ENCODE results near the gene ANLN.

The ANLN gene

GRCh38 chr7:36449685-36450084, 60.0 kb downstream of the ANLN start:
- Histone ChIP-seq H3K9ac (ENCODE audit: low read depth, low read length, poor library complexity, severe bottlenecking) (no peak overlapping the region), H3K27me3 (ENCODE audit: insufficient read depth, low read length, poor library complexity, severe bottlenecking) (no peaks in the 10 kb centered on the region), H3K4me1 (ENCODE audit: insufficient read depth, low read length, poor library complexity, severe bottlenecking) (no peaks in the 10 kb centered on the region), H4K20me1 (ENCODE audit: insufficient read depth, low read length, poor library complexity, severe bottlenecking) (no peaks in the 10 kb centered on the region), H3K79me2 (ENCODE audit: insufficient read depth, low read length) (no peaks in the 10 kb centered on the region), H3F3A (ENCODE audit: low read depth) (no peaks in the 10 kb centered on the region), H3K4me3 (ENCODE audit: low read length, poor library complexity, severe bottlenecking) (no peak overlapping the region), H3K4me2 (ENCODE audit: low read depth, low read length, poor library complexity, severe bottlenecking) (no peak overlapping the region), H3K9me3 (ENCODE audit: insufficient read depth, low read depth, low read length) (no peaks in the 10 kb centered on the region), H3K36me3 (ENCODE audit: insufficient read depth, low read length) (peaks cover 92% of the 10 kb centered on the region), H3K9me2 (replicated peaks; ENCODE audit: low read depth, low read length) (no peaks in the 10 kb centered on the region), H2AFZ (ENCODE audit: low read length) (no peak overlapping the region)
- TF ChIP-seq EZH2phosphoT487 (IDR thresholded peaks at IDR 0.05; ENCODE audit: borderline replicate concordance) = no peak
- no peak for TF ChIP-seq CTCF (conservative IDR thresholded peaks at IDR 0.05; ENCODE audit: low read length)

- no peaks in the 10 kb centered on the region for H3K4me1 ChIP-seq (ENCODE audit: insufficient read depth, low read length, poor library complexity, severe bottlenecking)
- no peak overlapping the region for H3K9ac ChIP-seq (ENCODE audit: low read depth, low read length, poor library complexity, severe bottlenecking)
- no peak overlapping the region for H3K4me2 ChIP-seq (ENCODE audit: low read depth, low read length, poor library complexity, severe bottlenecking)
- H4K20me1 ChIP-seq (ENCODE audit: insufficient read depth, low read length, poor library complexity, severe bottlenecking) = no peaks in the 10 kb centered on the region
- H2AFZ ChIP-seq (ENCODE audit: low read length) = no peak overlapping the region
- TF ChIP-seq EZH2phosphoT487 (IDR thresholded peaks at IDR 0.05; ENCODE audit: borderline replicate concordance) = no peak
- TF ChIP-seq CTCF (conservative IDR thresholded peaks at IDR 0.05; ENCODE audit: low read length) = no peak
- no peak overlapping the region for H3K4me3 ChIP-seq (ENCODE audit: low read length, poor library complexity, severe bottlenecking)
- no peaks in the 10 kb centered on the region for H3K79me2 ChIP-seq (ENCODE audit: insufficient read depth, low read length)
- H3K27me3 ChIP-seq (ENCODE audit: insufficient read depth, low read length, poor library complexity, severe bottlenecking) = no peaks in the 10 kb centered on the region
- no peaks in the 10 kb centered on the region for H3K9me3 ChIP-seq (ENCODE audit: insufficient read depth, low read depth, low read length)
- peaks cover 59% of the 10 kb centered on the region for H3K36me3 ChIP-seq (ENCODE audit: insufficient read depth, low read length)
- H3F3A ChIP-seq (ENCODE audit: low read depth) = no peaks in the 10 kb centered on the region
- H3K9me2 ChIP-seq (replicated peaks; ENCODE audit: low read depth, low read length) = no peaks in the 10 kb centered on the region
Observed at GRCh38 chr7:36453769-36454168, 64.1 kb downstream of the ANLN start.

DNA sequence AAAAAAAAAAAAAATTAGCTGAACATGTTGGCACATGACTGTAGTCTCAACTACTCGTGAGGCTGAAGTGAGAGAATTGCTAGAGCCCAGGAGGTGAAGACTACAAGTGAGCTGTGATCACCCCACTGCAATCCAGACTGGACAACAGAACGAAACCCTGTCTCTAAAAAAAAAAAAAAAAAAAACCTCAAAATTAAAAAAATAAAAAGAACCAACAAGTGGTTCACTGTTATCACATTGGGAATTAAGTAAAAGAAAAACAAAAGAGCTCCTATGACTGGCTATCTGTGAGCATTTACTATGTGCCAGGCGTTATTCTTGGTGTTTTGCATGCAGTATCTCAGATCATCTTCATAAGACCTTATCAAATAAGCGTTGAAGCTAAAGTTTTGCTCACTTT, 66.0 kb downstream of the ANLN start:
- Histone ChIP-seq H2AFZ (ENCODE audit: low read length) (no peak overlapping the region), H3K36me3 (ENCODE audit: insufficient read depth, low read length) (peaks cover 41% of the 10 kb centered on the region; the same call in 1 of the 2 replicates), H3K9ac (ENCODE audit: low read depth, low read length, poor library complexity, severe bottlenecking) (no peak overlapping the region), H3F3A (ENCODE audit: low read depth) (no peaks in the 10 kb centered on the region), H3K79me2 (ENCODE audit: insufficient read depth, low read length) (no peaks in the 10 kb centered on the region), H3K9me2 (replicated peaks; ENCODE audit: low read depth, low read length) (no peaks in the 10 kb centered on the region), H3K4me2 (ENCODE audit: low read depth, low read length, poor library complexity, severe bottlenecking) (no peak overlapping the region), H3K27me3 (ENCODE audit: insufficient read depth, low read length, poor library complexity, severe bottlenecking) (no peaks in the 10 kb centered on the region), H4K20me1 (ENCODE audit: insufficient read depth, low read length, poor library complexity, severe bottlenecking) (no peaks in the 10 kb centered on the region), H3K4me3 (ENCODE audit: low read length, poor library complexity, severe bottlenecking) (no peak overlapping the region), H3K4me1 (ENCODE audit: insufficient read depth, low read length, poor library complexity, severe bottlenecking) (no peaks in the 10 kb centered on the region), H3K9me3 (ENCODE audit: insufficient read depth, low read depth, low read length) (no peaks in the 10 kb centered on the region)
- TF ChIP-seq EZH2phosphoT487 (IDR thresholded peaks at IDR 0.05; ENCODE audit: borderline replicate concordance) = no peak
- TF ChIP-seq CTCF (conservative IDR thresholded peaks at IDR 0.05; ENCODE audit: low read length) = no peak

Data from Loucy (cell line).